KBM-7 (cell line): ENCODE data around the gene HAS3.
"Not testable (repeated sequence)": the region's sequence is repeated elsewhere in the genome, so short reads cannot be mapped to it uniquely, and the experiment has no call there.

Experiments used
- DNase-seq: peaks from one replicate; pipeline ENCODE4 v3.0.0-alpha.2; 2015
- in situ Hi-C: fragments of 300-500 bp; cut with MboI; formaldehyde crosslinking; loops from 2 replicates; pipeline ENCODE4 v1.14.3; 2020; ENCODE audit warnings: low sequenced_read_pairs, low pct_unique_long_range_greater_than_20kb, mixed read lengths

HAS3 gene, protein sequence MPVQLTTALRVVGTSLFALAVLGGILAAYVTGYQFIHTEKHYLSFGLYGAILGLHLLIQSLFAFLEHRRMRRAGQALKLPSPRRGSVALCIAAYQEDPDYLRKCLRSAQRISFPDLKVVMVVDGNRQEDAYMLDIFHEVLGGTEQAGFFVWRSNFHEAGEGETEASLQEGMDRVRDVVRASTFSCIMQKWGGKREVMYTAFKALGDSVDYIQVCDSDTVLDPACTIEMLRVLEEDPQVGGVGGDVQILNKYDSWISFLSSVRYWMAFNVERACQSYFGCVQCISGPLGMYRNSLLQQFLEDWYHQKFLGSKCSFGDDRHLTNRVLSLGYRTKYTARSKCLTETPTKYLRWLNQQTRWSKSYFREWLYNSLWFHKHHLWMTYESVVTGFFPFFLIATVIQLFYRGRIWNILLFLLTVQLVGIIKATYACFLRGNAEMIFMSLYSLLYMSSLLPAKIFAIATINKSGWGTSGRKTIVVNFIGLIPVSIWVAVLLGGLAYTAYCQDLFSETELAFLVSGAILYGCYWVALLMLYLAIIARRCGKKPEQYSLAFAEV

DNA sequence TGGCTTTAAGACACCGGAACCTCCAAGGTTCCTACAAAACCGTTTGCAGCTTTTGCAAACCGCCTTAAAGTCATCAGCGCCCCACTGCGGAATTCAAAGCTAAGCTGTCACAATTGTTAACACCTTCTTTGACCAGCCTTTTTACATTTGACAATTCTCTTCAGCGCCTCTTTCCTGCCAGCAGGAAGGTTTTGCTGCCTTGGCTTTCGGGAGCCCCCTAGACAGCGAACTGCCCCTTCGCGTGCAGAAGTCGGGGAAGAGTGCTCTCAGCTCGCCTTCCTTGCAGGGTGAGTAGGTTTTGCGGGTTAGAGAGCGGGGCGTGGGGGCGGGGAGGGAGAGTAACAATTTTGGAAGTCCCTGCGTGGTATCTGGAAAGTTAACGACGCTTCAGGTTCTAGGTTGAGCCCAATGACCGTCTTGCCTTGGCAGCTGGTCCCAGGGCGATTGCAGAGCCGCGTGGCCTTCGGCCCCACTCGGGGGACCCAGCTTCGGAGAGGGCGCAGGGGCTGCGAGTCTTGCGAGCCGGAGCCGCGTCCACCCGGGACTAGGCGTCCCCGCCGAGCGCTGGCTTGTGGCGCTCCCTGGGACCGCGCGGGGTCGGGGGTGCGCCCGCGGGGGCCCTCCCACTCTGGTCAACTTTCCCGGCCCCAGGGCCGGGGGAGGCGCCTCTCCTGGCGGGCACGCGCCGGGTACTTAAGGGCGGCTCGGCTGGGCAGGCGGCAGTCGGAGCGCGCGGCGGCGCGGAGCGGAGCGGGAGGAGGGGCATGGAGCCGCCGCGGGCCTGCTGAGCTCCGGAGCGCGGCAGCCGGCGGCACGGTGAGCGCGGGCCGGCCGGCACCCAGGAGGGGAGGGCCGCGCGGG, at the start of gene HAS3:
Gene HAS3 (plus strand): TSS at position 153 of the 861 bp plus-strand sequence. CDS start 3,743 bp downstream, outside the sequence.
- peak; percentile 66 for DNase-seq
- in situ Hi-C loops: loop anchor here (25.0 kb wide), 1 partner anchor 193 kb away; no protein-coding TSS in a partner anchor

DNA sequence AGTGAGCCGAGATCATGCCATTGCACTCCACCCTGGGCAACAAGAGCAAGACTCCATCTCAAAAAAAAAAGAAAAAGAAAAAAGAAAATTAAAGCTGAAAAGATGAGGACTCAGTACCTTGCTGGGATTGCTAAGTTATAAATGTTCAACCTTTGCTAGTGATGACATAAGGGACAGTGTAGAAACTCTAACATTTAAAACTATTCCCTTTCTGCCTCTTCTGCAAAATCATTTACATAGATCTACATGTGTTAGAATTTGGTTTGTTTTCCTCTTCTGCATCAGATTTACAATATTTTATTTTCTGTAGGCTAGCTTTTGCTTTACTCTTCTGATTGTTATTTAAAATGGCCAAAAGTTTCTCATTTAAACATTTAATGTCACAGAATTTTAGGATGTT, 49.5 kb upstream of the HAS3 start:
- DNase-seq: no peak
- in situ Hi-C loops: no loop called here

DNA sequence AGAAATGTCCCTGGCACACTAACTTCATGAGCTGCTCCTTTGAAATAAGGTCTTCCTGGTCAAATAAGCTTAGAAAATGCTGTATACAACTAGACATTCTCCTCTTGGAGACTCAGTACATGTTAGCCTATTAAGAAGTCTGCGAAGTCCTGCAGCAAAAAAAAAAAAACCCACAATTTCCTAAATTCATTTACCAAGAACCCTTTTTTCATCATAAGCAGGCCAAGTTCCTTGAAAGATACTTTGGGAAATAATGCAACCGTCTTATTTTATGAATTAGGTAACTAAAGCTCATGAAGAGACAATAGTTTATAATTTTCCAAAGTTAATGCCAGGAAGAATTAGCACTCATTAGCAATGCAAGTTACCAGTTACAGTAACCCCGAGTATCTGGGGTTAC, 49.0 kb upstream of the HAS3 start:
- DNase-seq: no peak
- in situ Hi-C loops: no loop called here

DNA sequence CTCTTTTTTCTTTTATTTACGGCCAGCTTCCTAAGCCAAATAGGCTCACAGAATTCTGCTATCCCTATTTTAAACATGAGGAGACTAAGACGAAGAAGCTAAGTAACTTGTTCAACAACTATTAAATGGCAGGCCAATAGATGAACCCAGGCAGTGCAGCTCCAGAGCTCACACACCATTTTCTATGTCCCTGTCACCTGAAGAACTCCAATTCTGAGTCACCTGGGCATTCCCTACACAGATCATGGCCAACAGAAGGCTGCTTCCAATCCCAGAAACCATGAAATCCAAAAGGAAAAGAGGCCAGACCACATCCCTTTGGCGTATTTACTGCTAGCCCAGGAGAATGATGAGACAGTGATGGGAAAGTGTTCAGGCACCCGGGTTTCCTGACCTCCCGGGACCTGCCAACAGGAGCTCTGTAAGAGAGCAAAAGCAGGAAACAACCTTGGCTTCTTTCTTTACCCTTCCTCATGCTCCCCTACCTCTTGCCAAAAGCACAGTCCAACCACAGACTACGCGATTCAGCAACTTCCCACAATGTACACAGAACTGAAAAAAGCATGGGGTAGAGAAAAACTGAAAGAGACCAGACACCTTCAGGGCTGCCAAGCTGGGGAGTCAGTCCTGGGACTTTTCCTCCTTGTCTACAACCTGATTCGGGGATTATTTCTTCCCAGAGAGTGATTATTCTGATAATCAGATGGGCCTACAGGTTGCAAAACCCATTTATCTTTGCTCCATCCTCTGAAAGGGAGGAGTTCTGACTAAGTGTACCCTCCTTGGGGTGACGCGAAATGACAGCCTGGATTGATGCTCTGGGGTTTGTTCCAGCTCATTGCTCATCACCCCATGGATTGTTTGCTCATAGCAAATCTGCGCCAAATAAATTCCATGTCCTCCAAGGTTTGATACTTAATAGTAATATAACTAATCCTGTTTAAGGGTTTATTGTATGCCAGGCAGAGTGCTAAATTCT, 47.8 kb upstream of the HAS3 start:
- in situ Hi-C loops: no loop called here
- peak; percentile 42 for DNase-seq

DNA sequence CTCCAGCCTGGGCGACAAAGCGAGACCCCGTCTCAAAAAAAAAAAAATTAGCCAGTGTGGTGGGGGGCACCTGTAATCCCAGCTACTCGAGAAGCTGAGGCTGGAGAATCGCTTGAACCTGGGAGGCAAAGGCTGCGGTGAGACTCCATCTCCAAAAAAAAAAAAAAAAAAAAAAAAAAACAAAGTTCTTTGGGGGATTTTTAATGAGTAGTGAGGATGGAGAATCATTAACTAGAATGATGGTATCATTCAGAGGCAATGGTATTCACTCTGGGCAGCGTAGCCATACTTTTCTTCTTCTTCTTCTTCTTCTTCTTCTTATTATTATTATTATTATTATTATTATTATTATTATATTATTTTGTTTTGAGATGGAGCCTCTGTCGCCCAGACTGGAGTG, 42.0 kb upstream of the HAS3 start:
- DNase-seq, in situ Hi-C loops: not testable (repeated sequence)

DNA sequence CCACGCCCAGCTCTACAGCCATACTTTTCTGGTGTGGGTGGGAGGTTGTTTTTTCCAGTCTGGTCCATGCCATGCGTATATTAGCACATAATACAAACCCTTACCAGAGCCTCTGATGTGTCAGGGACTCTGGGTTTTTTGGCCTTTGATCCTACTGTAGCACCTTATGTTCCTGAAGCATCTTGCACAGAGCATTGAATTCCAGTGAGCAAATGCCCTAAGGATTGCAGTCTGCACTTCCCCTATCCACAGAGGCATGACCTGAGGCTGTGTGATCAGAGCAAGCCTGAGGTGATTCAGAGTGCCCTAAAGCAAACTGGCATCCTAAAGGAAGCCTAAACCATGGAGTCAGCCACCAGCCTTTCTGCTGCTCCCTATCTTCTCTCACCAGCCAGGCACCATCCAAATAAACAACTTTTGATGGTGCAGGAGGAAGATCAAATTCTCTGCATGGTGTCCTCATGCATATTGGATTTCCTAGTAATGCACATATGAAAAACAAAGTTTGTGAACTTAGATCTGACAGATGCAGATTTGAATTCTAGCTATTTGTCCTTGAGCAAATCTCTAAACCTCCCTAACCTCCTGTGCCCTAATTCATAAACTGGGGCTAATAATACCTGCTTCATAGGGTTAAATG, 41.2 kb upstream of the HAS3 start:
- in situ Hi-C loops: no loop called here
- no peak for DNase-seq

DNA sequence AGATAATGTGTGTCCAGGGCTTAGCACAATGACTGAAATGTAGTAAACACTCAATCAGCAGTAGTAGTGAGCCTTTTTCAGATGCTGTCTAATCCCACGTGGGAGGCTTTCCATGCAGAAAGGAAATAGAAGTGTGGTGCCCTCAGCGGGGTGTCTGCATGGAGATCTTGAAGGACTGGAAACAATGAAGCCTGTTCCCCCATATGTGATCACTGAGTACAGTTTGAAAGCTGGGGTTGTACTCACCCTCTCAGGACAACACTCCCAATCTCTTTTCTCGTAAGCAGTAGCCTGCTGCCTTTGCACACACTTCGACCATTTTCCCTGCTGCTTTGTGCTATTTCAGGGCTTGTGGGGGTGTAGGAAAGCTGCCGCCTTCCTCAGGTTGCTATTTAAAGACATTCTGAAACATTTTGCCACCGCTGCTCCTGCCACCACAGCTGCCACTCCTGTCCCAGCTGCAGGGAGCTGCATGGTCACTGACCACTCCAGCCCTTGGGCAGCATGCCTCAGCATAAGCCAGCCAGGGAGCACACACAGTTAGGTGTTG, 40.6 kb upstream of the HAS3 start:
- in situ Hi-C loops: no loop called here
- DNase-seq: peak; percentile 24

DNA sequence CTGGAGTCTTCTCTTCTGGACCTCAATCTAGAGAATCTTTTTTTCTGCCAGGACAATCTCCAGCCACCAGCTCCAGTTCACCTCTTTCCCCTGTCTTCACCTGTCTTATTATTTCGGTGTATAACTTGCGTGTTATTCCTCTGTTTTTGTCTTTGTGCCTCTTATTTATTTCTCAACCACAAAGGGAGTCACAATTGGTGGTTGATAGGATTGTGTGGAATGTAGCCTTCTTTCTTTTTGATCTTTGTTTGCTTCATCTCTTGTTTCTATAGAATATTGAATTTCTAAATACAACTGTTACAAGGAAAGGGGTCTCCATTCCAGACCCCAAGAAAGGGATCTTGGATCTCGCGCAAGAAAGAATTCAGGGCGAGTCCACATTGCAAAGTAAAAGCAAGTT, 35.9 kb upstream of the HAS3 start:
- in situ Hi-C loops: no loop called here
- no peak for DNase-seq

DNA sequence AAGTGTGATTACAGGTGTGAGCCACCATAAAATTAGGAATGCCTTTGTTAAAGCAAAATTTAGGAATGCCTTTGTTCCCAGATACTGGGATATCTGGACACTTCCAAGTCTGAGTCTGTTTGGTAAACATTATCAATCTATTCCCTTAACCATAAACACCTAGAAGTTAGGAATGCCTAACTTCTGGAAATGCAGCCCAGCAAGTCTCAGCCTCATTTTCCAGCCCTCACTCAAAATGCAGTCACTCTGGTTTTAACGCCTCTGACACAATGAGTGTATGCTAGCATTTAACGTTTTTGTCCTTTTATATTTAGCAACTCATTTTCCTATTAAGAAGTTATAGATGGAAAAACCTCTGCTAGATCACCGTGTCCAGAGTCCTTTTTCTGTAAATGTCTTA, 34.4 kb upstream of the HAS3 start:
- DNase-seq: no peak

DNA sequence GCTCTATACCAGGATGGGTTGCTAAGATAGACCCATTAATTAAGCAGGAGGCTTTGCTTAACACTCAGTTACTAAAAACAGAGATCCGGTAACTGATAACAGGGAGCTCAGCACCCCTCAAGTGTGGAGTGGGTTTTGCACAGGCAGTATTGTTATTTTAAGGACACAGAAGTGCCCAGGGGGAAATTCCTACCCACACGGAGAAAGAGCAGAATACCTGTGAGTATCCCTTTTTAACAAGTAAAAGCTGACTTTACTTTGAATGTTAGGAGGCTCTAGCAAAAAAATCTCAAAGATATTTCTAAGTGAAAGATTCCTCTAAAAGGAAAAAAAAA, 32.8 kb upstream of the HAS3 start:
- in situ Hi-C loops: no loop called here

More for the DNA sequence above, 34.4 kb upstream of the HAS3 start:
- in situ Hi-C loops: no loop called here

DNA sequence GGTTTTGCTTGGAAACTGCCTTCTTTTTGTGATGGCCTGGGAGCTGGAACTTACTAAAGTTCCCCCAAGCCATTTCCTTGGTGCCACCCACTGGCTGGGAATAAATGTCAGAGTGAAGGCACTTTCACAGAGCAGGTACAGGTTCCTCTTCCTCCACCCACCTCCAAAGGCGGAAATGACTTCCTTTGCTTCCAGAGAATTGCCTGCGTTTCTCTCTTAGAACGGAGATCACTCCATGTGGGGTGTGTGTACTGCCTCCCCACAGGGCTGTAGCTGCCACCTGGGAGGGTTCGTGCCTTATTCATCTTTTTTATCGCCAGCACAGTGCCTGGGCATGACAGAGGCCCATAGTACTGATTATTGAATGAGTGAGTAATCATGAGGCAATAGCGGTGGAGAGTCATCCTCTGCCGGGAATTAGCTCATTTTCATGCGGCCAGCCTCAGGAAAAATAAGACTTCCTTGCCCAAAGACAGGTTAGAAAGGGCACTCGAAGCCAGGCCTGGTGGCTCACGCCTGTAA, 32.2 kb upstream of the HAS3 start:
- no peak for DNase-seq
- in situ Hi-C loops: no loop called here

More for the DNA sequence above, 32.8 kb upstream of the HAS3 start:
- DNase-seq: no peak

DNA sequence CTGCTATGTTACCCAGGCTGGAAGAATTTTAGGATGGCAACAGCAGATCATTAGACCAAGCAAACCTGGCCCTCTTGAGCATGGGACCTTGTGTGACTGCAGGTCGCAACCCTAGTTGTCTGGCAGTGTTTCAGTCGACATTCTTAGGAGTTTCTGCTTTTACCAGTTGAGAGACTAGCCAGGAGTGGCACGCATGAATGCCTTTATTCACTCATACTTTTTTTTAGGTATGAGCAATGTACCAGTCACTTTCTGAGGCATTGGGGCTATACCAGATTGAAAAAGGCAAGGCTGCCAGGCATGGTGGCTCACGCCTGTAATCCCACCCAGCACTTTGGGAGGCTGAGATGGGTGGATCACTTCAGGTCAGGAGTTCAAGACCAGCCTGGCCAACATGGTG, 28.2 kb upstream of the HAS3 start:
- no peak for DNase-seq
- in situ Hi-C loops: no loop called here

DNA sequence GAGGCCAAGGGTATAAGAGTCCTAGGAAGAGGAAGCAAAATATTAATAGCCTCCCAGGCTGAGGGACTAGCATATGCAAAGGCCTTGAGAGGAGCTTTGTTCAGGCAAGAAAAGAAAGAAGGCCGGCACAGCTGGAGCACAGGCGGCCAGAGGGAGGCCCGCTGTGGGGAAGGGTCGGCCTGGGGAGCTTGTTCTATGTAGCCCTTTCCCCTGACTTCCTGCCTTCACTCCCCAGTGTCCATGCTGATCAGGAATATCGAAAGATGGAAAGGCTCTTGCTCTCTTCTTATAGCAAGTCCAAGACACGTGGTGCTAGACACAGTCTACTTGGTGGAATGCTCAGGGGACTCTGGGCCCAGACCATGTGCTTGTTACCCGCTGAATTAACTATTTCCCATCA, 27.4 kb upstream of the HAS3 start:
- DNase-seq: no peak
- in situ Hi-C loops: no loop called here

DNA sequence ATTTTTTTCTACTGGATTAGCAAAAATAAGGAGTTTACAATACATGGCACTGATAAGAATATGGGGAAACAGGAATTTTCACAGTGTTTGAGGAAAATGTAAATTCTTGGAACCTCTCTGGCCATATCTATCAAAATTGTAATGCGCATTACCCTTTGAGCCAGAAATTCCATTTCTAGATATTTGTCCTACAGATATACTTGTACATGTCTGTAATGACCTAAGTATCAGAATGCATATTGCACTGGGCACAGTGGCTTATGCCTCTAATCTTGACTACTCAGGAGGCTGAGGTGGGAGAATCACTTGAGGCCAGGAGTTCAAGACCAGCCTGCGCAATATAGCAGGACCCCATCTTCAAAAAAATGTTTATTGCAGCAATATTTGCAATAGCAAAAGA, 25.8 kb upstream of the HAS3 start:
- in situ Hi-C loops: no loop called here
- no peak for DNase-seq

DNA sequence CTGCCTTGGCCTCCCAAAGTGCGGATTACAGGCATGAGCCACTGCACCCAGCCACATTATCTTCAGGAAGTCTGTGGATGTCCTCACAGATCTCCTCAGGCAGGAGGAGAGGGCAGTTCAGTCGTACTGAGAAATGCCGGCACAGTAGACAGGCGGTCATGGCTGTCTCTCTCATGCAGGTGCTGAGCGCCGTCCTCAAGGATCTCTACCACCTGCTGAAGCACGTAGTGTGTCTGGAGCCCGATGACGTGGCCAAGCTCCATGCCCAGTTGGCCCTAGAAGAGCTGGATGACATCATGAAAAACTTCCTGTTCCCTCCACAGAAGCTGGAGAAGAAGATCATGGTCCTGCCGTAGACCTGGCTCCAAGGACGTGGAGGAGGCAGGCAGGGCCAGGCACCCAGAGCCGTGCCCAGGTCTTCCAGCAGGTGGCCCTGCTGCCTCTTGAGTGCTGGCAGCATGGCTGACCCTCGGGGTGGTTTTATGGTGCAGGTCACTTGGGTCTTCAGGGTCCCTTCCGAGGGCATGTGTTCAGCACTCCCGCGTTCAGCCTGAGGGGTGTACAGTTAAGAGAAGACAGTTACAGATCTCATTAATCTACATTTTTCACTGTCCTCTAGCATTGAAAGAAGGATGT, 22.0 kb upstream of the HAS3 start:
- DNase-seq: no peak
- in situ Hi-C loops: no loop called here

DNA sequence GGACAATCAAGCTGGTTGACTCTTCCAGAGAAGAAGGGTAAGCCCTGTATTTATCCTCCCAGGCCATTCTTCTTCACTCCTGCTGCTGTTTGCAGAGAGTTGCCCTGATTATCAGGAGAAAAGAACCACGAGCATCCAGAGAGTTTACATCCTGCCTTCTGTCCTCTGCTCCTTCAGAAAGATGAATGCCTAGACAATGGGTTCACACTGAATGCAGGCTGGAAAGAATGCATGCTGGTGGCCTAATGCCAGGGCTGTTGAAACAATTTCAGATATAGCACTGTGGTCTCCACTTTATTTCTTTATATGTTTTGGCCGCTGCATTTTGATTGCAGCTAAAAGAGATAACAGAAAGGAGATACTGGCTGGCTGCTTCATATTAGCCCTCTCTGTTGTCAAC, 21.2 kb upstream of the HAS3 start:
- in situ Hi-C loops: no loop called here
- no peak for DNase-seq

DNA sequence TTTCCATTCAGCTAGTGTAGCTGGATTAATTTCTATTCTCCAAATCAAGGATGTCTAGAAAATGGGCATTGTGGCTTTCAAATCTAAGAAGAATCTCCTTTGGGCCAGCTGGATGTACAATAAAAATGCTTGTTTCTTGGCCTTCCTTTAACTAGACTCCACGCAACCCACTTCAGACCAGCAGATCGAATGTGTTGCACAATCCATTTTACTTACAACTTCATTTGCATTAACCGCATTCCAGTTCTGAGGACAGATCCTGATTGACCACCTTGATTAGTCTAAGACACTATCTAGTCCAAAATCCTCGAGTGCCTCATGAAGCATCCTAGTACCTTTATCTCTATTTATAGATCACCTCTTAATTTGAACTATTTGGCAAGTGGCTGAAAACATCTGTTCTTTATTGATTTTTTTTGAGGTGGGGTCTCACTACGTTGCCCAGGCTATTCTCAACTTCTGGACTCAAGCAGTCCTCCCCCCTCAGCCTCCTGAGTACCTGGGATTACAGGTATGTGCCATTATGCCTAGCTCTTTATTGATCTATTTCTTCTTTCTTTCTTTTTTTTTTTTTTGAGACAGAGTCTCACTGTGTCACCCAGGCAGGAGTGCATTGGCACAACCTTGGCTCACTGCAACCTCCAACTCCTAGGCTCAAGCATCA, 20.3 kb upstream of the HAS3 start:
- in situ Hi-C loops: no loop called here
- no peak for DNase-seq
